HG02642 (cell line): Measurements from ENCODE around the gene DYSF.
"Not testable (repeated sequence)": the region's sequence is repeated elsewhere in the genome, so short reads cannot be mapped to it uniquely, and the experiment has no call there.

Source experiments
- ATAC-seq: cut with Tn5 transposase; IDR thresholded peaks from one replicate; pipeline ENCODE4 v1.9.1; 2021; ENCODE audit warnings: mild to moderate bottlenecking; ENCODE audit not compliant: unreplicated experiment, poor library complexity

DYSF gene

DNA sequence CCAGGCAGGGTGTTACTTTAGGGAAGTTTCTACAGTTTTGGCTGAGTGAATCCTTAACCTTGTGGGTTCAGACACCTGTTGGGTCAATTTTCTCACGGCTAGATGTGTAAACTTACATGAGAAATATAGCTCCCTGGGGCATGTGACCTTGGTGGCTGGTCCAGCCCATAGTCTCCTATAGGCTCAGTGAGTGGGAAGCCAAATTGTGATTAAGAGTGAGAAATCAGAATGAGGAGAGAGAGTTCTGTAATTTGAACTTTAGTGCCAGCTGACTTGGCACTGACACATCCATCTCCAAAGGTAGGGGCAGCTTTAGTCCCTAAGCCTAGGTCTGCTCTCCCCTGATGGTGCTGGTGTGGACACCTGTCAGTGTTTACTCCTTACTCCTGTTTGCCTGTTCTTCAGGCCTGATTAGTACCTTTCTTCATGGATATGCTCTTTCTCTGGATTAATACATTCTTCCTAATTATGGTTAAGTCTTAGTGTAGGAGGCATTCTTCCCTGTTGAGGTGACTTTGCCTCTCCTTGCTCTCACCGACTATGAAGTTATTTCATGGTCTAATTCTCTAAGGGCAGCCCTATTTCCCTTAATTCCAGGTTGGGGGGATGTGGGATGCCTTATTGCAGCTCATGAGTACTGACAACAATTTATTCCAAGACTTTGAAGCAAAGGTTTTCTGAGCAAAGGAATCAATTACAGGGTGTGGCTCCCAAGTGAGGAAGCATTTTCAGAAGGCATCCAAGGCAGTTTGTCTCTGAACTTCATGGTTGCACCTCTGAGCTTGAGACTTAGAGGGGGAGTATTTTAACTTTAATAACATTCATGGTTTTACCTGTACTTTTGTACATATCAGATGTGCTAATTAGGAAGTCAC, 177.3 kb downstream of the DYSF start:
- ATAC-seq = no peak

DNA sequence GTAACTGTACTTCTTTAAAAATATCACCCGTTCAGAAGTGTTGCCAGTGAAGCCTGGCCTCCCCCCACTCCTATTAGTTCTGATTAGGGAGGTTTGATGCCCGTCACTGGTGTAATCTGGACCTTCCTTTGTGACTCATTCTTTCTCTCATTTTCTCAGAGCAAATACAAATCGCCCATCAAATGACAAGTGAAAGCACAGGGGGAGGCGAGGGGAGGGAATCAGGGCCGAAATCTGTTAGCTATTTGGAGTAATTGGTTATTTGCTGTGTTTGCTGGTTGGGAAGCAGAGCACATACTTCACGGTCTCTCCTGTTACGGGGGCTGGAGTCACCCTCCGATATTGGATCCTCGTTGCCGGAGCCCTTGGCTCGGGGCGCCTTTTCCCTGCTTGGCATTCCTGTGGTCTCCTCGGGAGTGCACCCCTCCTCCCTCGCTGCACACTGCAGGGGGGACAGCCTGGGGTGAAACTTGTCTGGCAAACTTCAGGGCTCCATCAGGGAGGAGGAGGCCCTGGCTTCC, 178.1 kb downstream of the DYSF start:
- ATAC-seq = no peak

DNA sequence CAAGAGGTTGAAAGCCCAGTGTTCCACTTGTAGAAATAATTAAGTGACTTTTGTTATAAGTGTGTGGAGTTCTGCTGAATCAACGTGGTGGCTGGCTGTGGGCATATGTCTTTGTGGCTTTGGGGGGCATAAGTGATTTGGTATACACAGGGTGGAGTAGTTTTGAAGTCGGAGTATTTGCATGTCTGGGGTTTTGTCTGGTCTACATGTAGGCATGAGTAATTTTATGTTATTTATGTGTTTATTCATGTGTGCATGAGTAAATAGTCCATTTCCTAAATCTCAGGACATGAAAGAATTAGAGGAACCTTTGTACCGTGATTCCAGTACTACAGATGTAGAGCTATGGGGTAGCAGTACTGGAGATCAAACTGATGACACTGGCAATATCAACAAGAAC, 179.7 kb downstream of the DYSF start:
- no peak for ATAC-seq

DNA sequence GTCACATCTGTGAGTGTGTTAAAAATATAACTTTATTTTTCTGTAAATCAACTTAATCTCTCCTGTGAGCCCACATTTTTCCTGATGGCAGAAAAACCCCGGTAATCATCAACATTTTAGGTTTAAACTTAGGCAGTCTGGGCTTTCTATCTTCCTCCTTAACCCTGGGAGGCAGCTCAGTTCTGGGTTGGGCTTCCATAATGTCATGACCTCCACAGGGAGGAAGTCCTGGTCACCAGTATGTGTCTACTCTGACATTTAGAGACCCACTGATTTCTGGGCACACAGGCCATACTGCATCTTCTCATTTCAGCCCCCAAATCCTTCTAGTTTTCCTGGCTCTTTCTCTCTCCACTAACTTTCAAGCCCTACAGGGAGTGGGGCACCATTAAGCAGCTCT, 181.2 kb downstream of the DYSF start:
- ATAC-seq = no peak

DNA sequence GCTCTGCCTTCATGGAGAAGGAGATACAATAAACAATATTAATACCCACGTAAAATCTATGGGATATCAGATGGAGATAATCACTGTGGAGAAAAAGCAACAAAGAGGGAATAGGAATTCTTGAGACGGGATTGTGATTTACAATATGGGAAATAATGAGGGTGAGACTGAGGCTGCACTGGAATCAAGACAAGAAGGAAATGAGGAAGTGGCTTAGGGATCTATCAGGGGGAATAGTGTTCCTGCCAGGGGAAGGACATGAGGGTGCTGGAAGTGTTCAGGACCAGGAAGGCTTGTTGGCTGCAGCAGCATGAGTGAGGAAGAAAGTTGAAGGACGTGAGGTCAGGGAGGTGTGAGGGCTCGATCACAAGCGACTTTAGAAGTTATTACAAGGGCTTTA, 182.4 kb downstream of the DYSF start:
- ATAC-seq = no peak

DNA sequence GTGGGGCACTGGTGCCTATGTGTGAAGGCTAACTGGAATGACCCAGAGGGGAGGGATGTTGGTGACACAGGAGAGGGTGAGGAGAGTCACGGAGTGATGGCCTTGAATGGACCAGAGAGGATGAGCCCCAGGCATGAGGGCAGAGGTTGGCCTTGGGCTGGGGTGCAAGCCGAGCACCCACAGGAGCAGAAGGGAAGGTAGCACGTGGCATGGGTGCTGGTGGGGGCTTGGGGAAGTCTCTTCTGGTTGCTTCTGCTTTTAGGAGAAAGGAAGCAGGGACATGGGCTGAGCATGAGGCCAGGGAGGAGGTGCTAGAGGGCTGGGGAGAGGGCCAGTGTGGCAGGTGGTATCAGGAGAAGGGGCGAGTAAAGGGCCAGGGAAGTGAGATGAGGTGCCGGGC, 183.8 kb downstream of the DYSF start:
- no peak for ATAC-seq

DNA sequence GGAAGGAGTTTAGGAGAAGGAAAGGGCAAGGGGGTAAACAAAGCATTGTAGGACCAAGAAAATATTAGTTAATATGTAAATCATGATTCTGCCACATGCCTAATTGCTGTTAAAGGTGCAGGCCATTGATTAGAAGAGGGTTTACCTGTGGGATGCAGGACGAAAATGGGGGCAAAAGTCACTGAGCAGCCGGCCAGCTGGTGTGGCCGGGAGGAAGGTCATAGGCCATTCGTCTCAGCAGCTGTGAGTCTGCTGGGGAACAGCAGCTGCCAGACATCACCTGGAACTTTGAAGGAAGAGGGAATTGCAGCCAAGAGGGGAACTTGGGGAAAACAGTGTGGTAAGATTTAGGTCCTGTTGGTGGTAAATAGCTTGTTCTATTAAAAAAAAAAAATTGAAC, 184.4 kb downstream of the DYSF start:
- ATAC-seq = no peak

DNA sequence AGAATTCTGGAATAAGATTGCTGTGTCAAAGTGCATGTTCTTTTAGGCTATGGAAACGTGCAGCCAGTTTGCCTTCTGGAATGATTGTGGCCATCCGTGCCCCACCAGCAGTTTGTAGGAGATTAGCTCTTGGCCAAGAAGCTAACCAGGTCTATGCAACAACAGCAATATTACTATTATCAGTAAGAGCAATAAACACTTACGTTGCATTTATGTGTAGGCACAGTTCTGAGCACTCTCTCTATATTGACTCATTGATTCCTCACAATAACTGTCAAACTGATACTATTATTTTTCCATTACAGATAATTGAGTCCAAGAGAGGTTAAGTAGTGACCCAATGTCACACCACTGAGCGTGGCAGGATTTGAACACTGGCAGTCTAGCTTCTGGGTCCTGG, 186.4 kb downstream of the DYSF start:
- ATAC-seq = no peak

DNA sequence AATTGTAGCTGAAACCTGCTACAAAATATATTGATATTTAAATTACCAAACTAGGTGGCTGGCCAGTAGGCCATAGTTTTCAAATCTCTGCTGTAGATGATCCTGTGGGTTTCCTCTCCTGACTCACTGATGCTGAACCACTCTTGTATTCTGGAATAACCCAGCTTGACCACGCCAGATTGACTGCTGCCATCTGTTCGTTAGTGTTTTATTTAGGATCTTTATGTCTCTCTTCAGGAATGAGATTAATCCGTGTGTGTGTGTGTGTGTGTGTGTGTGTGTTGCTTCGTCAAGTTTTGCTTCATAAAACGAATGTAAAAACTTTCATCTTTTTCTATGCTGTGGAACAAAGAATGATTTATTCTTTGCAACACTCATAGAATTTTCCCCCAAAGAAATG, 187.1 kb downstream of the DYSF start:
- ATAC-seq = no peak

DNA sequence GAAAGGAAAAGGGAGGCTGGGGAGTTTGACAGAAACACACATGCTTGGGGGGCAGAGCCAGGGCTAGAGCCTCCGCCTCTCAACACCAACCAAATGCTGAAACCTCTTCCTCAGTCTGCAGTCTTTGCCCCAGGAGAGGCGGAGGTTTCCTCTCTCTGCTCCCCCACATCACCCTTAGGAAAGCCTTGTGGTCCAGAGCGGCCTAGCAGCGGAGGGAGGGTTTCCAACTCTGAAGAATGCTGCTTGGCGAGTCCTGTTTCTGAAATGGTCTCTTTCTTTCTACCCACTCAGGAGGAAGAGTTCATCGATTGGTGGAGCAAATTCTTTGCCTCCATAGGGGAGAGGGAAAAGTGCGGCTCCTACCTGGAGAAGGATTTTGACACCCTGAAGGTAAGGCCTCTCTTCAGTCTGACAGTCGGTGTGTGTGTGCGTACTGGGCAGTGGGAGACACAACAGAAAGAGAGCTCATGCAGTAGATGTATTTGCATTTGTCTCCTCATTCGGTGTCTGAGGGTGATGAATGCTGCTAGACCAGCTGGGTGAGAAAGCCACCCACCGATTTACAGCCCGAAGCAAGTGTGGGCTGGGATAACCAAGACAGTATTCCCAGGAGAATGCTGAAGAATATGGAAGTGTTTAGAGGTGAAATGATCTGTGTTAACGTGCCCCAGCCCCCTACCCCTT, 190.5 kb downstream of the DYSF start:
- ATAC-seq = no peak

DNA sequence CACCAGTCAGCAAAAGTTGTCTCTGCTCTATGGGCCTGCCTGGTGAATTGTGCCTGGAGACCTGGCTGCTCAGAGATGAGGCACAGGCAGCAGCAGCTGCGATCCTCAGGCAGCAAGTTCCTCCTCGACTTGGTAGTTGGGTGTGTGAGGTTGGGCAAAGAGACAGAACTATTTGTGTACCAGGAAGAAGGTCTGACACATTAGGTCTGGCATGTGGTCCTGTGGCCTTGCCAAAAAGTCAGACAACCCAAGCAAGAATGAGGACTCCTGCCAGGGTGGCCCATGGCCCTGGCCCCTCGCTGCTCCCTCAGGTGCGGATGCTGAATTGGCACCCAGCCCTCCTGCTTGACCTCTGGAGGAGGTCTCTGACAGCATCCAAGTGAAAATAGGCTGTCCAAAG, 192.7 kb downstream of the DYSF start:
- no peak for ATAC-seq

DNA sequence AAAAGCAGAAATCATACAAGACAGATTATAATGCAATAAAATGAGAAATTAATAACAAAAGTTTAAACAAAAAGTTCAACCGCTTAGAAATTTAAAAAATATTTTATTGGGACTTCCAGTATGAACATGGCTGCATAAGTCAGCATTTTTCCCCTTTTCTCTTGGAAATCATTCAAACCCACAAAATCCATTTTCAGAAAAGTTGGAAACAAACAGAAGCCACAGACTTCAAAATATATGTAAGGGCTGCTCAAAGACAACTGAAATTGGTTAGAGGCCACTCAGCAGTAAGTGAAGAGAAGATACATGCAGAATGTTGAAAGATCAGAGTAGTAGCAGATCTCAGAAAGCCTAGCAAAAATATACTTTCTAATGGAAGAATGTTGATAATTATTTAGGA, 194.0 kb downstream of the DYSF start:
- no peak for ATAC-seq

DNA sequence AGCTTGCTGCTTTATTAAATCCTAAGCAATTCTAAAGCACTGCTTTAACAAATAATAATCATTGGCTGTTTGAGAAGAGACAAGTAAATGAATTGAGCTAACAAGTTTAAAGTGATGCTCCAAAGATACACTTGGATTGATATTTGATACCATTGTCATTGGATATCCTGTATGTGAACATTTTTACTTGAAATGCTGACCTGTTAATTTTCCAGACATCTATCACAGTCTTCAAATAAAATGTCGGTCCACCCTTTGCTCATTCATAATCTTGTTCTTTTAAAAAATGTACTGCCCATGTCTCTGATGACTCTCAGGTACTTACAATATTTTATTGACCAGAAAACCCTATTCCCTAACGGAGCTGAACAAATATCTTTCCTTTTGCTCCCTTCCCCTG, 202.1 kb downstream of the DYSF start:
- no peak for ATAC-seq

DNA sequence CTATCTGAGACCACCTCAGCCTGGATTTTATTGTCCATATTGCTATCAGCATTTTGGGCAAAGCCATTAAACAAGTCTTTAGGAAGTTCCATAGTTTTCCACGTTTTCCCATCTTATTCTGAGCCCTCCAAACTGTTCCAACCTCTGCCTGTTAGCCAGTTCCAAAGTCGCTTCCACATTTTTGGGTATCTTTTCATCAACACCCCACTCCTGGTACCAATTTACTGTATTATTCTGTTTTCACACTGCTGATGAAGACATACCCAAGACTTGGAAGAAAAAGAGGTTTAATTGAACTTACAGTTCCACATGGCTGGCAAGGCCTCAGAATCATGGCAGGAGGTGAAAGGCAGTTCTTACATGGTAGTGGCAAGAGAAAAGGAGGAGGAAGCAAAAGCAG, 204.9 kb downstream of the DYSF start:
- not testable (repeated sequence) for ATAC-seq

DNA sequence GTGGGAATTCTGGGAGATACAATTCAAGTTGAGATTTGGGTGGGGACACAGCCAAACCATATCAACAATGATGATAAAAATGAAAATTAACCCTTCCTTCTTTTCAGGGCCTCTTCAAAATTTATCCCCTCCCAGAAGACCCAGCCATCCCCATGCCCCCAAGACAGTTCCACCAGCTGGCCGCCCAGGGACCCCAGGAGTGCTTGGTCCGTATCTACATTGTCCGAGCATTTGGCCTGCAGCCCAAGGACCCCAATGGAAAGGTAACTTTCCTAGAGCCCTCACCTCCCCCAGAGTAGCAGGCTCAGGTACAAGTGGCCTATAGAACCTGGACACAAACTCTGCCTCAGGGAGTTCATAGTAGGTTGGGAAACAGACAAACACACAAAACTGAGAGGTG, 205.4 kb downstream of the DYSF start:
- ATAC-seq = no peak

DNA sequence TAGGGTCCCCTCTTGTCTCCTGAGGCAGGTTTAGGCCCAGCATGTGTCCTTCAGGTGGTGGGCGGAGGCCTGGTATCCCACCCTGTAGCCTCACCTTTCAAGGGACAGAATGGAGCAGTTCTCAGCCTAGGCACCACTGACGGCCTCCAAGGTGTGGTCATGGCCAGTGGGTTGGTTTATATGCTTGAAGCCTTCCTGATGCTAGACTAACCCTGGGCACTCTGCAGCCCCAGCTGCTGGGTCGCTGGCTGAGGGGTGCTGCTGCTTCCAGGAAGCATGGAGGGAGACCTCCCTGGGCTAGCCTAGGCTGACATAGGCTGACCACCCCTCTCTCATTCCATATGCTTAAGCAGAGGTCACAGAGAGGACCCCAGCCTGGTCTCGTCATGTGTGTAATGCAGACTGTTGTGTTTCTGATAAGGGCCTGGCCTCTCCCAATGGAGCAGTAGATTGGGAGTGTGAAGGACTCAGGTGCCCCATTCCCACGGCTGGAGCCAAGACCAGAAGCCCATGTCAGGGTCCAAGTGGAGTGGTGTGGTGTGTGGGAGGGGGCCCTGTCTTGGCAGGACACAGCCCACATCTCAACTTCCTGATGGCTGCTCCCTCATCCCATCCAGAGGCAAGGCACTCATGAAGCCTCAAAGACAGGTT, 206.6 kb downstream of the DYSF start:
- ATAC-seq = no peak

DNA sequence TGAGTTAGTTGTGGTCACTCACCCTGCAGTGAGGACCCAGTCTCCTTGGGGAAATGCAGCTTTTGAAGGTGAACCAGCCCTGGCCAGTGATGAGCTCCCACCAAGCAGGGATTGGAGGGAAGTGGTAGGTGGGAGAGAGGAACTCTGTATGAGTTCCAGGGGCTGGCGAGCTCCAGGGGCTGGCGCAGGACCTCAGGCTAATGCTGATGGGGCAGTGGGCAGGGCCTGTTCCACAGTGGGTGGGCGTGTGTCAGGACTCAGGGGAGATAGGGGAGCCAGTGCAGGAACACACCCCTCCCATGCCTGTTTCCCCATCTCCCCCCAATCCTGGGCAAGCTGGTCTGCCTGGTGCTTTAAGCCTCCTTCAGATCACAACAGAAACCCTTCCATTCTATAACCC, 208.4 kb downstream of the DYSF start:
- ATAC-seq = no peak

DNA sequence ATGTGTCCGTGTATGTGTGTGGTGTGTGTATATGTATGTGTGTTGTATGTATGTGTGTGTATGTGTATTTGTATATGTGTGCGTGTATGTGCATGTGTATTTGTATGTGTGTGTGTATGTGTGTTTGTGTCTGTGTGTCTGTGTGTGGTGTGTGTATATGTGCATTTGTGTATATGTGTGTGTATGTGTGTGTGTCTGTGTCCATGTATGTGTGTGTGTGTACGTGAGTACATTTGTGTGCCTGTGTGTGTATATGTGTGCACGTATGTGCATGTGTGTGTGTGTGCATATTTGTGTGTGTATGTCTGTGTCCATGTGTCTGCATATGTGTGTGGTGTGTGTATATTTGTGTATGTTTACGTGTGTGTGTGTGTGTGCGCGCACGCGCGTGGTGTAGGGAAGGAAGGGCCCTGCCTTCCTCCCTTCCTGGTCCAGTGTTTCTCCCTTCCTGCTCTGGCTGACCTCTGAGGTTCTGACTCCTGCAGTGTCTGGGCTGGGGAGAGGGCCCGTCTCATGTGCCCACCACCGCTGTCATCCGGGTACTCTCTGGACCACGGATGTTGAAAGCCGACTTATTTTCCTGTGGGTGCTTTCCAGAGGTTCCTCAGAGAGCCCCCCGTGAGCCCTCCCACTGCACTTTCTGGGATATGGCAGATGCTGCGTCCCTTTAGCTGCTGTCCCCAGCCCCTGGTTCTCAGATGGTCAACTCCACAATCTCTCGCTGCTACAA, 209.5 kb downstream of the DYSF start:
- ATAC-seq = no peak

DNA sequence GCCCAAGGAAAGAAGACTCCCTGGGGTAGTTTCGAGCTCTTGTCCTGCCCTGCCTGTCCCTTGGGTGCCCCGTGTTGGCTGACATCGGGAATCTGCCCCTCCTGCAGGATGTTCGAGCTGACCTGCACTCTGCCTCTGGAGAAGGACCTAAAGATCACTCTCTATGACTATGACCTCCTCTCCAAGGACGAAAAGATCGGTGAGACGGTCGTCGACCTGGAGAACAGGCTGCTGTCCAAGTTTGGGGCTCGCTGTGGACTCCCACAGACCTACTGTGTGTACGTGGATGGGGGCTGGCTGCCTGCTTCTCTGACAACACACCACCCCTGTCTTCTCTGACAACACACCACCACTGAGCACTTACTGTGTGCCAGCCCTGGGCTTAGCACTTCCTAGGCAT, 210.8 kb downstream of the DYSF start:
- ATAC-seq = no peak
